ENCODE results near the gene TEDC2.

- TF ChIP-seq CTCF (conservative IDR thresholded peaks at IDR 0.05 in 1 of 2, IDR thresholded peaks at IDR 0.05 in 1 of 2; ENCODE audit: extremely low read depth in 1 of 2, insufficient read depth in 1 of 2, low read depth in 1 of 2, low read length in 2 of 2) (no peak), EZH2 (IDR thresholded peaks at IDR 0.05; ENCODE audit: borderline replicate concordance, low read length) (no peak)
These were observed 8.0 kb upstream of the TEDC2 start for GRCh38 chr16:2451851-2452320.

Measured in mammary epithelial cell (primary cell).